GM23248 (cell line): ENCODE measurements around the gene DCLK2. TPM values are rescaled to one million over a fixed set of nuclear protein-coding genes. Genes with fewer than 3 reads are reported as not detected.

Experiments
- DNase-seq: peaks from one replicate; pipeline ENCODE4 v3.0.0-alpha.2; 2015
- H2AFZ ChIP-seq: fragments of 200-600 bp; sonication (generic); 2 replicates; pipeline ENCODE4 v1.6.1; 2016; ENCODE audit warnings: antibody characterized with exemption
- H3F3A ChIP-seq: fragments of 200-600 bp; sonication (generic); 2 replicates; pipeline ENCODE4 v1.6.1; 2016; ENCODE audit warnings: mild to moderate bottlenecking, antibody characterized with exemption, mixed run types; ENCODE audit not compliant: insufficient read depth
- H3K27ac ChIP-seq: fragments of 200-600 bp; sonication (generic); 2 replicates; pipeline ENCODE4 v1.5.1; 2016; ENCODE audit warnings: mild to moderate bottlenecking
- H3K27me3 ChIP-seq: fragments of 200-600 bp; sonication (generic); replicated peaks from 2 replicates; pipeline ENCODE4 v1.6.1; 2016; ENCODE audit warnings: mild to moderate bottlenecking; ENCODE audit not compliant: insufficient read depth
- H3K36me3 ChIP-seq: fragments of 200-600 bp; sonication (generic); 2 replicates; pipeline ENCODE4 v1.6.1; 2016; ENCODE audit warnings: low read depth, mild to moderate bottlenecking
- H3K4me1 ChIP-seq: fragments of 200-600 bp; sonication (generic); 2 replicates; pipeline ENCODE4 v1.6.1; 2016; ENCODE audit warnings: mild to moderate bottlenecking; ENCODE audit not compliant: insufficient read depth
- H3K4me2 ChIP-seq: fragments of 200-600 bp; sonication (generic); one replicate; pipeline ENCODE4 v1.6.1; 2016; ENCODE audit warnings: mild to moderate bottlenecking; ENCODE audit not compliant: unreplicated experiment
- H3K4me3 ChIP-seq: fragments of 200-600 bp; sonication (generic); 2 replicates; pipeline ENCODE4 v1.5.1; 2016; ENCODE audit warnings: mild to moderate bottlenecking
- H3K79me2 ChIP-seq: fragments of 200-600 bp; sonication (generic); 2 replicates; pipeline ENCODE4 v1.6.1; 2016; ENCODE audit warnings: mild to moderate bottlenecking; ENCODE audit not compliant: insufficient read depth
- H3K9ac ChIP-seq: fragments of 200-600 bp; sonication (generic); 2 replicates; pipeline ENCODE4 v1.6.1; 2016; ENCODE audit warnings: mild to moderate bottlenecking
- H3K9me2 ChIP-seq: fragments of 200-600 bp; sonication (generic); 2 replicates; pipeline ENCODE4 v1.6.1; 2016; ENCODE audit warnings: mixed run types, mild to moderate bottlenecking, moderate library complexity; ENCODE audit not compliant: insufficient read depth
- H3K9me3 ChIP-seq: fragments of 200-600 bp; sonication (generic); one replicate; pipeline ENCODE4 v1.6.1; 2017; ENCODE audit warnings: low read depth
- H4K20me1 ChIP-seq: fragments of 200-600 bp; sonication (generic); 2 replicates; pipeline ENCODE4 v1.6.0; 2016; ENCODE audit not compliant: insufficient read depth
- EZH2 ChIP-seq: fragments of 200-600 bp; sonication (generic); IDR thresholded peaks from 2 replicates; pipeline ENCODE4 v1.6.1; 2018; ENCODE audit warnings: antibody characterized with exemption, mild to moderate bottlenecking; ENCODE audit not compliant: insufficient read depth, poor library complexity, severe bottlenecking
- EZH2phosphoT487 ChIP-seq: fragments of 200-600 bp; sonication (generic); IDR thresholded peaks from 2 replicates; pipeline ENCODE4 v1.6.1; 2018; ENCODE audit warnings: antibody characterized with exemption, moderate library complexity, mild to moderate bottlenecking, low read depth; ENCODE audit not compliant: insufficient read depth
- WGBS, 2 experiments: methylation state at CpG; one replicate each; pipeline ENCODE4 v1.1.6; 2015 to 2017; ENCODE audit warnings: low lambda C conversion rate in 2 of 2, low coverage in 1 of 2; ENCODE audit errors: missing lambda C conversion rate in 2 of 2; 5-methylcytosine and 5-hydroxymethylcytosine counted together
- in situ Hi-C: fragments of 300-500 bp; cut with MboI; formaldehyde crosslinking; loops from 2 replicates; pipeline ENCODE4 v1.15.0; 2020
- polyA plus RNA-seq: library from polyadenylated mRNA; unstranded; fragments of >200 nt; fragmentation: Nextera tagmentation; extraction: Ambion mirVana; gene quantifications from 2 replicates; pipeline ENCODE4 v1.2.1, GENCODE V29; 2016
- total RNA-seq: library from RNA; depleted of rRNA; stranded (reverse); fragments of >200 nt; shearing (Covaris generic); gene quantifications from 2 replicates; pipeline ENCODE4 v1.2.3, GENCODE V29; 2014

The DCLK2 gene
- total and polyA plus RNA-seq, 2 experiments from 2014 or later, result 1.3 to 2.9 TPM

DNA sequence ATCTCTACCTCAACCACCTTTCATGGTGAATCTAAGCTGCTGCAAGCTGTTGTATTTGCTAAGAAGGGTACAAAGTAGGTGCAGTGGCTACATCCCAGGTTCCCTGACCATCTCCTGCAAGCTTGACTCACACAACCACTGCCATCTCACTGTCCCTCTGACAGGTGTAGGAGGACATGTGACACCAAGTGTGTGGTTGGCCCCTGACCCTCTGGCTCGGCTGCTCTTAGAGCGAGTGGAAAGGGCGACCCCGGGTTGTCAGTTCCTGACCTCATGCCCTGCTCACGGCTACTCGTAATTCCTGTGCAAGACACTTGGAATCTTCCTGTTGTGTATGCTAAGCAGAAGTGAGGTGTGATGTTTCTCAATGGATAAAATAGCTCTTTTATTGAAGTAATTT lies 184.4 kb downstream of the DCLK2 start:
- Histone ChIP-seq H2AFZ (no peak overlapping the region), H3K9ac (no peak overlapping the region), H3K79me2 (no peaks in the 10 kb centered on the region), H4K20me1 (no peaks in the 10 kb centered on the region), H3K27me3 (no peaks in the 10 kb centered on the region), H3K4me1 (peaks cover 12% of the 10 kb centered on the region), H3F3A (no peaks in the 10 kb centered on the region; the same call in 1 of the 2 replicates), H3K9me2 (no peaks in the 10 kb centered on the region), H3K4me3 (no peak overlapping the region), H3K4me2 (no peak overlapping the region), H3K27ac (no peak overlapping the region), H3K36me3 (no peaks in the 10 kb centered on the region), H3K9me3 (no peaks in the 10 kb centered on the region)
- TF ChIP-seq EZH2 (no peak), EZH2phosphoT487 (no peak)
- 94 to 96% methylated on average over 6 of the region's 6 CpGs for WGBS, 2 experiments
- in situ Hi-C loops, result no loop called here
- DNase-seq, result no peak

DNA sequence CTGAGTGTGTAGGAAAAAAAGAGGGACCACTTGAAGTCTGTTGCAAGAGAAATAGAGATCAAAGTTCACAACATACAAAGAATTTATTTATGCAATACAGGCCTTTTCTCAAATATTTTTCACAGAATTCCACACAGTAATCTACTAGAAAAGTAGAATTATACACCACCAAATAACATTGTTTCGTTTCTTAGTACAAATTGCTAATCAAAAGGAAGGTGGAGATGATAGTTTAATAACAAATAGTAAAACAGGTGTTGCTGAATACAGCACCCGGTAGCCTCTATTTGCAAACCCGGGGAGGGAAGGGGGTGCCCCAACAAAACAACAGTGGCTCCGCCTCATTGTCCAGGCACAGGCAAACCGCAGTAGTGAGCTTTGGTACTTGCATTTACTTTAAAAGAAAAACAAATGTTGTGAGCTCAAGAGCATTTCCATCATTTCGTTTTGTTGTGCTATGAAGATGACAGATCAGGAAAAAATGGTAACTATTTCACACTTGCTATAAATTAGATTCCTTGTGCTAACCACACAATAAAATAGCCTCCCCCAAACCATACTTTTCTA lies 186.4 kb downstream of the DCLK2 start:
- Histone ChIP-seq H3K4me3 (no peak overlapping the region), H3K9me3 (no peaks in the 10 kb centered on the region), H3K9me2 (no peaks in the 10 kb centered on the region), H4K20me1 (no peaks in the 10 kb centered on the region), H3K4me1 (peaks cover 12% of the 10 kb centered on the region), H3K9ac (no peak overlapping the region), H3K79me2 (no peaks in the 10 kb centered on the region), H3K27ac (no peak overlapping the region), H3K36me3 (no peaks in the 10 kb centered on the region), H3K4me2 (no peak overlapping the region), H3F3A (no peaks in the 10 kb centered on the region; the same call in 1 of the 2 replicates), H2AFZ (no peak overlapping the region), H3K27me3 (no peaks in the 10 kb centered on the region)
- in situ Hi-C loops, result no loop called here
- DNase-seq, result peak; percentile 7
- WGBS, 2 experiments, result 84 to 85% methylated on average over 6 of the region's 6 CpGs
- TF ChIP-seq EZH2 (no peak), EZH2phosphoT487 (no peak)

DNA sequence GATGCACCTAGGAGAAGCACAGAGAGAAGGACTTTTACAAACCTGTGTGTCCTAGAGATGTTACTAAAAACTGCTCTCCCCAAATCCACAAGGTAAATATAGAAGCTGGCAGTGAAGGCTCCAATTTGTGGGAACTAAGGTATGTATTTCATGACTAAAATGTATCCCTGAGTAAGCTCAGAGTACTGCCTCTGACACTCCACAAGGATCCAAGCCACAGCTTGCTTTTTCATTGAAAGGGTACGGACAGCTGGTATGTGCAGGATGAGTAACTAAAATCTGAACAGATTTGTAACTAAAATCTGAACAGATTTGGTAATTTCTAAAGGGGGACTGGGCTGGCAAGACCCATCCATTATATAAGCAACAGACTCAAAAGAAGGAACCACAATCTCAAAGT lies 187.6 kb downstream of the DCLK2 start:
- Histone ChIP-seq H3K9me3 (no peaks in the 10 kb centered on the region), H3K4me2 (no peak overlapping the region), H3K9ac (no peak overlapping the region), H3K79me2 (no peaks in the 10 kb centered on the region), H3K9me2 (no peaks in the 10 kb centered on the region), H3K36me3 (no peaks in the 10 kb centered on the region), H3K4me1 (peaks cover 12% of the 10 kb centered on the region), H3K27me3 (no peaks in the 10 kb centered on the region), H3K4me3 (no peak overlapping the region), H3F3A (no peaks in the 10 kb centered on the region; the same call in 1 of the 2 replicates), H3K27ac (no peak overlapping the region), H2AFZ (no peak overlapping the region), H4K20me1 (no peaks in the 10 kb centered on the region)
- no peak for DNase-seq
- TF ChIP-seq EZH2, result no peak
- no peak for TF ChIP-seq EZH2phosphoT487
- in situ Hi-C loops, result no loop called here
- WGBS, 2 experiments, result 79 to 89% methylated on average over 1 of the region's 1 CpG

DNA sequence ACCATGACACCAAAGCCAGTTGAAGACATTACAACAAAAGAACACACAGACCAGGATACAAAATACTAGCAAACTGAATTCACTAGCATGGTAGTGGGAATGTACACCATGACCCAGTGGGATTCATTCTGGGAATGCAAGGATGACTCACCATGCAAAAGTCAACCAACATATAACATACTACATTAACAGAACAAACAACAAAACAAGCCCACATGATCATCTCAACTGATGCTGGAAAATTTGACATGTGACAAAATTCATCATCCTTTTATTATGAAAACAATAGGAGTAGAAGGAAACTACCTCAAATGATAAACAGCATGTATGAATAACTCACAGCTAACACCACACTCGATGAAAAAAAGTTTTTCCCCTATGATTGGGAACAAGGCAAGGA lies 190.2 kb downstream of the DCLK2 start:
- 94 to 95% methylated on average over 1 of the region's 1 CpG for WGBS, 2 experiments

More for the DNA sequence above, 190.2 kb downstream of the DCLK2 start:
- Histone ChIP-seq H2AFZ (no peak overlapping the region), H3F3A (no peaks in the 10 kb centered on the region), H3K4me1 (peaks cover 12% of the 10 kb centered on the region), H3K27me3 (no peaks in the 10 kb centered on the region), H3K9me2 (no peaks in the 10 kb centered on the region), H3K79me2 (no peaks in the 10 kb centered on the region), H3K9me3 (no peaks in the 10 kb centered on the region), H3K4me3 (no peak overlapping the region), H3K36me3 (no peaks in the 10 kb centered on the region), H3K9ac (no peak overlapping the region), H3K4me2 (no peak overlapping the region), H3K27ac (no peak overlapping the region), H4K20me1 (no peaks in the 10 kb centered on the region)
- in situ Hi-C loops, result no loop called here
- no peak for TF ChIP-seq EZH2
- no peak for TF ChIP-seq EZH2phosphoT487
- DNase-seq, result no peak
